HG02943 (cell line): ENCODE data around the gene VDR.
A peak's percentile ranks its signal among the peaks of the same experiment; 100 is the strongest.

Experiments used
- ATAC-seq: cut with Tn5 transposase; IDR thresholded peaks from one replicate; pipeline ENCODE4 v1.9.1; 2021; ENCODE audit warnings: mild to moderate bottlenecking, low read depth, moderate library complexity; ENCODE audit not compliant: unreplicated experiment

Gene VDR

DNA sequence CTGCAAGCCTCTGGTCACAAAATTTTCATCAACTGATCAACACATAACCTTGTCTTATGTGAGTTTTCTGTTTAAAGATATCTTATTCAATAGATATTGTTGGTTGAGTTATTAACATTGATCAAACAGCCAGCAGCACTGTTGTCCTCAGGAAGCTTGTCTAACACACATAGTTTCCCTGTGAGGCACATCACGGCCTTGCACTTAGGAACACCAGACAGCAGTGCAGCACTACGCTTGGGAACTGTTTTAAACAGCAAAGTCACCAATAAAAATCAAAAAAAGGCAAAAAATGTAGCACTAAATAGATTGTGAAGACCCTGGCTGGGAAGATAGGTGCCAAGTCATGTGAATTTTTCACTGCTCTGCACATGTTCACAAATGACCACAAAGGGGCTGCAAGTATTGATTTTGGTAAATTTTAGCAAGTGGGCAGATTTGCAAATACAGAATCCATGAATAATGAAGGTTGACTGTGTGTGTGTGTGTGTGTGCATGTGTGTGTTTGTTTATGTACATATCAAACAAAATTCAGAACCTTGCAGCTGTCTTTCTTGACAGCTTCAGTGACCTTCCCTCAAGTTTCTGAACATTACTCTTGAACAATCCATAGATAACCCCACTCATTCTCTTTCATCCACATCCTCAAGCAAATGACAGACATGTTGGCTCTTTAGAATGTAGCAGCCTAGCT is 28.9 kb downstream of the VDR start:
- ATAC-seq: no peak

DNA sequence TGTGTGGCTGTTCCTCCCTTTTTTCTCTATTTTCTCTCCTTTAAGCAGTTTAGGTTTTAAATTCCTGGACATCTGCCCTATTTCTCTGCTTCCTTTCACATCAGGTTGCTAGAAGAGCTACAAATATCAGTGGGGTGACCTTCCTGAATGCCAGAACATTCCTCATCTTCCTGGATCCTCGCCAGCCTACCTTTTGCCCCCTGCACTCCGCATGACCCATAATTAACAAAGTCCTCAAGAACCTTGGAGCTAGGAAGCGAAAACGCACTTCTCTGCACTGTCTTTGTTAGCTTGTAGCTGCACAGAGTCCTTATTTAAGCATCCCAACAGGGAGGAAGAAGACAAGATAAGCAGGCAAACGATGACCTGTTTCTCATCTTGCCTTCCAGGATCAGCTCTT is 30.5 kb downstream of the VDR start:
- ATAC-seq: no peak

DNA sequence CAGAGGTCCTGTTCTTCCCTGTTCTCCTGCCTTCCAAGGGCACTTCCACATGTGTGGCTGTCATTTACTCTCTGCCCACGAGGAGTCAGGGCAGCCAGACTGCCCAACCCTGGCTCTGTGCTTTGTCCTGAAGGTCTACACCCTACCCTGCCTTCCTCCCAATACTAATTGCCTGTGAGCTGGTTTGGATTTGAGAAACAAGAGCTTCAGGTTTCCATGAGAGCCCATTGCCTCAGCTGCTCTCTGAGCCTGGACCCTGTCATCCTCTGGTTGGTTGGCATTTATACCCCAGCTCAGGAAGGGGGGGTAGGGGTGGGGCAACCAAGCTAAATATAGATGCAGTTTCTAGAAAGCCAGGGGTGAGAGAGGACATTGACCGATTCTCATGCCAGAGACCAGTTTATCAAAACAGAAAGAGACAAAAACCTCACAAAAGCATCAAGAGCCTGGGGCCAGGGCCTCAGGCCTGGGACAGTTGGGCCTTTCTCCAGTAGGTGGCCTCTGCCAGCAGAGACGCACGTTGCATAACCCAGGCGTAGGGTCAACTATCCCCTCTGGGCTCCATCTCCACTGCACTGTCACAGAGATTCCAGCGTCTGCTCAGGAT is 34.5 kb downstream of the VDR start:
- ATAC-seq: no peak

DNA sequence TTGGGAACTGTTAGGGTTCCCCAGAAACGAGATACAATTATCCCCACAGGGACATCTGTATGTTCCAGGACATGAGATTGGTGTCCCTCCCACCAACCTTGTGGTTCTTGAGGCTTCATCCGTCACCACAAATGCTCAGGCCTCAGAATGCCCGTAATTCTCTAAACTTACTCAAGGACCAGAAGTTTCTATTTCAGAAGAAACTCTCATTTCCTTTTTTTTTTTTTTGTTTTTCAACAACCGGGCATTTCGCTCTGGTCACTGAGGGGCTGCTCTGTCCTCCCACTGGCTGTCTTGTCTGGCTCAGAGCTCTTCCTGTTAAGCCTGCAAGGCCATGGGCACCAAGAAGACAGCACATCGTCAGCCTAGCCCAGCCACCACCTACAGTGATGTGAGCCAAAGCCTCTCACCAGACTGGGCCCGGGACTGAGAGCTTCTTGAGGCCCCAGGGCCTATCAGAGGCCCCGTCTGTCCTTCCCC is 36.2 kb downstream of the VDR start:
- peak; percentile 54 for ATAC-seq

DNA sequence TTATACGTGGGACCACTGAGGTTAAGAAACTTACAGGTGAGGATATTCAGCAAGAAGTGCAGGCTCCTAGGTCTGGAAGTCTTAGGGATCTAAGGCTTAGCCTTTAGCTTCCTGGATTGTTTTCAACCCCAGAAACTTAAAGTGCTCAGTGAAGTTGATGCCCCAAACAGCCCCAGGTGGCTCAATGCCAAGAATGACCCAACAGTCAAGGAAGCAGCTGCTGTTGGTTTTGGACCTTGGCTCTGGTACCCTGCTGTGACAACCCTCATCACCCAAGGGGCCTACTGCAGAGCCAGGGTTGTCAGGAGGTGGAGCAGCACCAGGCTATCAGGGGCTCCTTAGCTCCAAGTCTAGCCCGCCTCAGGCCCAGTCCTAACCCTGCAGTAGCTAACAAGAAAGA is 36.8 kb downstream of the VDR start:
- ATAC-seq: peak; percentile 14

DNA sequence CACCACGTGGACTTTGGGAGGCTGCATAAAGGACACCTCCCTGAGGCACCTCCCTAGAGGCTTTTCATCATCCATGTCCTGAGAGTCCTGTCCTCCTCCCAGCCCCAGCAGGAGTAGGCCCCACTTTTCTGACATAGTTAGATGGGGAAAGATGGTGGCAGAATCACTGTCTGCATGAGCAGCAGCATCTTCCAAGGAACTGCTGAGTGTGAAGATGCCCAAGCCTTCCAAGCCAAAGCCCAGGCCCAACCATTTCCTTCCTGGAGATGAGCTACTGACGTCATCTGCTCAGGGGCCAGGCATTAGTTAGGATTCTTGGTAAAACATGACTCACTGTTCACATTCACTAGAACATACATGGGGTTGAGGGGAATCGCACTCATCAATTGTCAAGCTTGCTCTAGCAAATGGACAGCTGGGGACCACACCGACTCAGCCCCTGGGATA is 37.3 kb downstream of the VDR start:
- ATAC-seq: no peak

DNA sequence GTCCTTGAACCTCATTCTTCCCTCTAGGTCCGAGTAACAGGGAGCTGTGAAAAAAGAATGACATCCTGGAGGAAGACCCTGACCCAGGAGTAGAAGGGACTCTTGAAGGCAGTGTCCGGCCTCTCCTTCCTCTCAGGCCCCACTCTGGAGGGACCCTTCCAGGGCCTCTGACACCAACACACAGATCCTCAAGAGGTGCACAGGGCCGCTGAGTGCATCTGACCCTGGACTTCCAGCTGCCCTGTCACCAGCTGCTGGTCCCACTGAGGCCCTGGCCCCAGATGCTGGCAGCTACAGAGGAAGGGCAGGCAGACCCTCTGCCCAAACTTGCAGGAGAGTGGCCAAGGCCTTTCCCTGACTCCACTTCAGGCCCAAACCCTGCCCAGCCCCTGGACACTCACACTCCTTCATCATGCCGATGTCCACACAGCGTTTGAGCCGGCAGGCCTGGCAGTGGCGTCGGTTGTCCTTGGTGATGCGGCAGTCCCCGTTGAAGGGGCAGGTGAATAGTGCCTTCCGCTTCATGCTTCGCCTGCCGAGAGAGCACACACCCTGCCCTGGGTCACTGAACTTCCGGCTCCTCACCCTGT is 40.1 kb downstream of the VDR start:
- ATAC-seq: no peak

DNA sequence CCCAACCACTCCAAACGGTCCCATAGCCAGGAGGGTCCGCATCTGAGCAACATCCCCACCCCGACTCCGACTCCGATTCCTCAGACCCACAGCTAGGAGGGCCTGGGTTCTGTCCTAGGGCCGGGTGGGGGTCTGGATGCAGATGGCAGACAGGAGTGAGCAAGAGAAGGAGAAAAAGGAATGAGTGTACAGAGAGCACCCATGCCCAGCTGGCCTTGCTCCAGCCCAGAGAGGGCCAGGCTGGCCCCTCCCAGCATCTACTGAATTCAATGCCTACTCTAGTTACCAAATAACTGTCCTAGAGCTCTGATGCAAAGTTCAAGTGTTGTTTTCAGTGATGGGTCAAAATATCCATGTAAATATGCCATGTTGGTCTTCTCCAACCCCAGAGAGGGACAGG is 40.8 kb downstream of the VDR start:
- no peak for ATAC-seq

DNA sequence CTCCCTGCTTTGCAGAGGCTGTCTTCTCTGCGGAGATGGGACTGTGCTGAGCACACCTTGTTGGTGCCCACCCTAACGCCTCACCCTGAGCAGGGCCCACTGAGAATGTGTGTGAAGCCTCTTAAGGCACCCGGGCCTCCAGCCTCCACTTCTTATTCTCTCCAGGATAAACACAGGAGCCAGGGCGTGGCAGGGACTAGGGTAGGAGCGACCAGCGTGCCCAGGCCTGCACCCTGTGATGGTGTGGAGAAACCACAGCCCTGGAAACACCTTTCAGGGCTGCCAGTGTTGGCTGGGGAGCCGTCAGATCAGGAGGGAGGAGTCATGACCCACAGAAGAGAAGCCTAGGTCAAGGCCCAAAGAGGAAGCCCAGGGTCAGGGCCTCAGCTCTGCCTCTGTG is 41.3 kb downstream of the VDR start:
- no peak for ATAC-seq

DNA sequence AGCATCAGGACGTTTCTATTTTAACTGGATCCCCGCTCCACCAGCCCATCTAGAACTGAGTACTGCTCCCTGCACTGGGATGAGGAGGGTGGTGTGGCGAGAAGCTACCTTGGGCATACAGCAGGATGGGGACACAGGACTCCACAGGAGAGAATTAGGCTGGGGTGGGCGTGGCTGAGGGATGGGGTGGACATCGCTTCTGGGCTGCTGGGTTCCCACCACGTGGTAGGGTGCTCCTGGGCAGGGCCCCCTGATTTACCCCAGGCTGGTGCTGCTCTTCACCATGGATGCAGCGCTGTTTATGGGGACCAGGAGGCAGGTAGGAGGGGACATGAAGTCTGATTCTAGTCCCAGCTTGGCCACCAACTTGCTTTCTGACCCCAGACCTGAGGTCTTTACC is 41.9 kb downstream of the VDR start:
- no peak for ATAC-seq

DNA sequence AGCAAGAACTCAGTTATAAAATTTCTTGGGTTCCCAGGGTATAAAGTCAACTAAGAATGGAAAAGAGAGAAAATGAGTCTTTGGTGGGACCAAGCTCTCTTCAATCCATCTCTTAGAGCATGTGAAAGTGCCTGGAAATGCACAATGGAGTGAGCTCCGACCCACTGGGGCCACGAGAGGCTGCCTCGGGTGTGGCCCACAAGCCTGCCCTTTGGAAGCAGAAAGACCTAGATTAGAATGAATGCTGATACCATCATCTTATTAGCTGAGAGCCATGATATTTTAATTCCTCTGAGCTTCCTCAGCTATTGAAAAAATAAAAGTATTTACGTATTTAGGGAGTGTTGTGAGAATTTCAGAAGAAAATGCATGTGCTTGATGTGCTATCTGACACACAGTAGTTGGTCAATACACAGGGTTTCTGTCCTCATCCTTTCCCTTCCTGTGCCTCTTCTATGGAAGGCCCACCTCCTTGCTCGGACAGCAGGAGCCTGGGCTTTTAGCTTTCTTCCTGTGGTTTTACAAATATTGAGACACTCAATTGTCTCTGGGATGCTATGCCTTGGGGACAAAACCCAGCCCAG is 42.5 kb downstream of the VDR start:
- ATAC-seq: no peak

DNA sequence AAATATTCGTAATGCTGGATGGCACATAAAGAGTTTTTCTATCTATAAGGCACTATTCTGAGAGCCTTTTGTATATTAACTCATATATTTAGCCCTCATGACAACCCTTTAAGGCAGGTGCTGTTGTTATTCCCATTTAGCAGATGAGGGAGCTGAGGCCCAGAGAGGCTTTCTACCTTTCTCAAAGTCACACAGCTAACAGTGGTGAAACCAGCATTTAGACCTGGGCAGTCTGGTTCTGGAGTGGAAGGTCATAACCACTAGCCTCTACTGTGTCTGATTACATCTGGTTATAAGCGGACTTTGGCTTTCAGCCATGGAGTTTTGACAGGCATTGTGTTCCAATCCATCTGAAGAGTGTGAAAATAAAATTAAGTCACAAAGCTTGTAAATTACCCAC is 43.9 kb downstream of the VDR start:
- no peak for ATAC-seq

DNA sequence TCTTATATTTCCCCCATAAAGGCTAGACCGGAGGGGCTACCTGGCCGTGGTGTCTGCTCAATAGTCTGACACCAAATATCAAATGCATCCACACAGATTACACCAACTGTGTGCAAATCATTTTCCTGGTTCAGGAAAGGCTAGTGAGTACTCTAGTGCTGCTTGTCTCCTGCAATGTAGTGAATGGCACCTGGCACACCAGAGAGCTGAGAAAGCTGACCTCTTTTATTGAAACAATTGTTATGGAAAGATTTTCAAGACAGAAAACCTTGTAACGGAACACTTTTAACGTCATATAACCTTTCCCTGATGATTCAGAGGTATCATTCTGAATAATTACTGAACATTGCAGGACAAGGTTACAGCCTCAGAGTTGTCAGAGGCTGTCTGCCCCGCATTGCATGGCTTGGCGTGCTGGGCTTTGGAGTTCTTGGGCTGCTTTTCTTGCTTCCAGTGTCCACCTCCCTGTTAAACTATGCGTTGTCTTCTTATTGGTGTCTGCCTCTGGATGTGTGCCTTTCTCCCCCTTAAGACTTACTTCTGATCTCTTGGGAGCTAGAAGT is 44.4 kb downstream of the VDR start:
- no peak for ATAC-seq

DNA sequence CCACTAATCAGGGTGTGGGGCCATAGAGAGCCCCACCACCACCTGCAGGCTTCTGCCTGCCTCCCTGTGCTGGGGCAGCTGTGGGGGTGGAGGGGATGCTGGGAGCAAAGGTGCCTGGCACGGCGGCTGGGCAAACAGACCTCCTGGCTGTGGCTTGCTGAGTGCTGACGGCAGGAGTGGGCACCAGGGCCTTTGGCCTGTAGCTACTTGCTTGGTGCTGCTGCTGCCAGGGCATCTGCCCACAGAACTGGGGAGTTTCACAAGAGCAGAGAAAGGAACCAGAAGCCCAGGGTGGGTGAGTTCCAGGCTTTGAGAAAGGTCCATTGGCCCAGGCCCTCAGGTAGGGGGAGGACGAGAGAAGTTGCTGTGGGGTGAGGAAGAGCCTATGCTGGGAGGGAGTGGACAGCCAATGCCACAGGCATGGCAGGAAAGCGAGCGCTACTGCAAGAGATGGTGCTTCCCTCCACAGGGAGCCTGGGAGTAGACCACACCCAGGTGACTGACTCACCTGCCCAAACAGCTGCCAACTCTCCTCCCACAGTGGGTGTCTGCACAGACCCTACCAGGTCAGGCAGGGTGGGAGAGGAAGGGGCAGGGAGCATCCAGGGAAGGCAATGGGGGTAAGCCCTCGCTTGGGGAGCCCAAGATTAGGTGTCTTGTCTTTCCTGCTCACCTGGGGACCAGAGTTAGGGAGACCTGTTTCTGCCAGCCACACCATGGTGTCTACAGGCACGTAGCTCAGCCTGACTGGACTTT is 46.1 kb downstream of the VDR start:
- no peak for ATAC-seq

DNA sequence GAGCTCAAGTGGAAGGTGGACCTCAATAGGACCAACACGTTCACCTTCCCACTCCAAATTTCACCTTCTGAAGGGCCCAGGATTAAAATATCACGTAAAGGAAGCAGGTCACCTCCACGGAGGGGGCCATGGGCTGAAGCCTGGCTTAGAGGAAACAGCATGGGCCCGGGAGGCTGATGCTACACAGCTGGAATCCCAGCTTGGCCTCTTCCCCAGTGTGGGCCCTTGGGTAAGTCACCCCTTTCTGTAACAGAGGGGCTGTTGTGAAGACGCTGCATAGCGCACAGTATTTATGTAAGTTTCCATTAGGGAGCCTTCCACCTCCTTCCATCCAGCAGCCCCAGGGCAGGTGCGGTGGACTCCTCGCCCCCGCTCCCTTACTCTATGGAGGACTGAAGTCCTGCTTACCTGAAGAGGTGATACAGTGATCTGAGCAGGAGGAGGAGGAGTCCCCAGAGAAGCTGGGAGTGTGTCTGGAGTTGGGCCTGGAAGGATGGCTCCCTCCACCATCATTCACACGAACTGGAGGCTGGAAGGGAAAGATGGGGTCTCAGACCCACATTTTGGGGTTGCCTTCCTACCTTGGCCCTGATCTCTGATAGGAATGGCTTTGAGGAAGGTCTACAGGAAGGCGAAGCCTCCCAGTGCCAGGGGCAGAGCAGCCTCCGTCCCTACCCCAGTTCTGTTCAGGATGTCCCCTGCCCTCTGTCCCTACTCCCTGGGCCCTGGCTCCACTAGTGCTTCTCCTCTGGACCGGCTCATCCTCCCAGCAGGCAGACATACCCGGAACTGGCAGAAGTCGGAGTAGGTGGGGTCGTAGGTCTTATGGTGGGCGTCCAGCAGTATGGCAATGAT is 47.8 kb downstream of the VDR start:
- ATAC-seq: no peak

DNA sequence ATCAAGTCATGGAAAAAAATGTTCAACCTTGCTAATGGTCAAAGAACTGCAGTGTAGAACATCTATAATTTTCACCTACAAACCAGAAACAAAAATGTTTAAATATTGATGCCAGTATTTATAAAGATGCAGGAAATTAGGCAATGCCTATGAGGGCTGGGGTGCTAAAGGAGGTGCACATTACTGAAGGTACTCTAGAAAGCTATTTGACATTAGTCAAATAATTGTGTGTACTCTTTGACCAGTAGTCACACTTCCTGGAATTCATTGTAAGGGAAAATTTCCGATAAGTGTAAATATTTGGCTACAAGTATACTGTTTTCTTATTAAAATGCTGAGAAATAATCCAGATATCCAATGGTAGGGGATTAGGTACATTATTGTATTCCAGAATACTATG is 48.7 kb downstream of the VDR start:
- ATAC-seq: no peak

DNA sequence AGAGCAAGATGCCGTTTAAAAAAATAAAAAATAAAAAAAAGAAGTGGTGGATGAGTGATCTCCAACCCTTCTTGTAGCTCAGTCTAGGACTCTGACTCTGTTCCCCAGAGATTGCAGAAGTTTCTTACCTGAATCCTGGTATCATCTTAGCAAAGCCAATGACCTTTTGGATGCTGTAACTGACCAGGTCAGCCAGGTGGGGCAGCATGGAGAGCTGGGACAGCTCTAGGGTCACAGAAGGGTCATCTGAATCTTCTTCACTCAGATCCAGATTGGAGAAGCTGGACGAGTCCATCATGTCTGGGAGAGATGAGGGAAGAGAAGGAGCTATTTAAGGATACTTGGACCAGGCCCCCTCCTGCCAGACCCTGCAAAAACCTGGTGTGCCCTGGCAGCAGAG is 49.3 kb downstream of the VDR start:
- no peak for ATAC-seq

DNA sequence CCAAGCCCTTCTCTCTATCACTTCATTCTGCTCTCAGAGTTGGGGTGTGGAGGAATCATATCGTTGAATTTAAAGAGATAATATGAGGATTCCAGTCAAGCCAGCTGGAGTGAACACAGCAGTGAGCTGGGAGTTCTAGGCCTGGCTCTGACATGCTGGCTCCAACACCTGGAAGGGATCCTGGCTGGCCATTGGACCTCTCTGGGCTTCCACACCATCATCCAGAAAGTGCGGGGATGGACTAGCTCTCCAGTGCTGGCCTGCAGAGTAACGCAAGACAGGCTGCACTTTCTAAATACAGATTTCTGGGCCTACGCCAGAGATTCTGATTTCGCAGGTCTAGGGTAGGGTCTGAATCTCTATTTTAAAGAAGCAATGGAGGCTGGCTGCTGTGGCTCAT is 50.3 kb downstream of the VDR start:
- ATAC-seq: no peak

DNA sequence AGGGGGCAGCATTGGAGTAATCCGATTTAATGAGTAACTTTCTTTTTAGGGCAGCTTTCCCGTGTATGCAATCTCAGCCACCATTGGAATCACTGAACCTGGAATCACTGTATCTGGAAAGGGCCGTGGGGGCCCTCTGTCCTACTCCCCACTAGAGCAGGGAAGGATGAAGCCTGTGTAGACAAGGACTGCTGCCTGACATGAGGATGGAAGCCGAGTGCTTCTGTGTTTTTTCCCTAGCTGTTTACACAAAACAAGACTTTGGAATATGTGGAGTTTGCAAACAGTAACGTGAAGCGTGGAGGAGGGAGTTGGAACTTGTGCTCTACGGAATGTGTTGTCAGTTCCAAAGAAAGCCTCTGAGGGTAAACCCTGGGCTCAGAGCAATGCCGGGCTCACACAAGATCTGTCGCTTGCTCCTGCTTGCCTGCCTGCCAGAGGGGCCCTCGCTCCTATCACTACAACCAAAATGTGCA is 52.7 kb downstream of the VDR start:
- ATAC-seq: no peak
